ENCODE data around the gene ACTR10.

DNA sequence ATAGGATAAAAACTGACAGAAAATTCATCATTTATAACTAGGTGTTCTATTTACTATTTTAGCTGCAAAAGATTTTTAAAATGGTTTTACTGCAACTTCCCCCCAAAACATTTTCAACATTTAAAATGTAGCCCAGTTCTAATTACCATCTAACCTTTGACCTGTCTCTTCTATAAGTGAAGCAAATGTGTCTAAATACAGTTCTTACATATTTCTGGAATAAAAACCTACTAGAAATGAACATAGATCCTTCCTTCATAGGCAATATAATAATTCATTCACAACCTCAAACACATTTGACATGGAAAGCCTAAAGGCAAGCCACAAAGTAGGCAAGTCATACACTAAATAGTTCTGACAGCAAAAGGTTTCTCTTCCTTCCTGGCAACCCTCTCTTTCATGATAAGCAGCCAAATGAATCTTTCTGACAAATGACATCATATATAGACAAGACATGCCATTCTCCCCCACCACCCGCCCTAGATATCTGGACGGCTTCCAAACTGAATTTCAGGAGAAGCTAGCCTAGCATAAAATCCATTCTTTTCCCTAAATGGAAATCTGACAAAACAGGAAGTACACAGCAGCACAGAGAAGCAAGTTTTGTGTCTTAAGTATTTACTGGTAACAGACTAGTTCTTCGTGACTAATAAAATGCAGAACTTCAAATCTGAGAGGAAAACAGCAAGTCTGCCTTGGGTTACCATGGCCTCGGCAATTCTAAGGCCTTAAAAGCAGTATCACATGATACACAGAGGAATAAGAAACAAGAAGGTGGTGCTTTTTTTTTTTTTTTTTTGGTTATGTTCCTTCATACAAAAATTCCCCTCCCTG, 81.2 kb downstream of the ACTR10 start:
- TF ChIP-seq EZH2 (IDR thresholded peaks at IDR 0.05; ENCODE audit: borderline replicate concordance, insufficient read depth, low read depth, low read length, poor library complexity, severe bottlenecking): no peak
- TF ChIP-seq, protein P1, sequence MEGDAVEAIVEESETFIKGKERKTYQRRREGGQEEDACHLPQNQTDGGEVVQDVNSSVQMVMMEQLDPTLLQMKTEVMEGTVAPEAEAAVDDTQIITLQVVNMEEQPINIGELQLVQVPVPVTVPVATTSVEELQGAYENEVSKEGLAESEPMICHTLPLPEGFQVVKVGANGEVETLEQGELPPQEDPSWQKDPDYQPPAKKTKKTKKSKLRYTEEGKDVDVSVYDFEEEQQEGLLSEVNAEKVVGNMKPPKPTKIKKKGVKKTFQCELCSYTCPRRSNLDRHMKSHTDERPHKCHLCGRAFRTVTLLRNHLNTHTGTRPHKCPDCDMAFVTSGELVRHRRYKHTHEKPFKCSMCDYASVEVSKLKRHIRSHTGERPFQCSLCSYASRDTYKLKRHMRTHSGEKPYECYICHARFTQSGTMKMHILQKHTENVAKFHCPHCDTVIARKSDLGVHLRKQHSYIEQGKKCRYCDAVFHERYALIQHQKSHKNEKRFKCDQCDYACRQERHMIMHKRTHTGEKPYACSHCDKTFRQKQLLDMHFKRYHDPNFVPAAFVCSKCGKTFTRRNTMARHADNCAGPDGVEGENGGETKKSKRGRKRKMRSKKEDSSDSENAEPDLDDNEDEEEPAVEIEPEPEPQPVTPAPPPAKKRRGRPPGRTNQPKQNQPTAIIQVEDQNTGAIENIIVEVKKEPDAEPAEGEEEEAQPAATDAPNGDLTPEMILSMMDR (IDR thresholded peaks at IDR 0.05): no peak

All from B cell (primary cell).